Neural progenitor cell (in vitro differentiated cells): Measurements from ENCODE around the gene RASL10A. TPM values are rescaled to one million over a fixed set of nuclear protein-coding genes. Genes with fewer than 3 reads are reported as not detected.

Experiments
- DNase-seq: peaks from one replicate; pipeline ENCODE4 v3.0.0-alpha.2; 2016; ENCODE audit warnings: low spot score
- H2AFZ ChIP-seq: fragments of 200-600 bp; sonication (generic); replicated peaks from 2 replicates; pipeline ENCODE4 v1.6.1; 2016; ENCODE audit warnings: antibody characterized with exemption
- H3F3A ChIP-seq: fragments of 200-600 bp; sonication (generic); 2 replicates; pipeline ENCODE4 v1.6.1; 2016; ENCODE audit warnings: antibody characterized with exemption, low read depth
- H3K27ac ChIP-seq: fragments of 200-600 bp; sonication (generic); 2 replicates; pipeline ENCODE4 v1.5.1; 2016; ENCODE audit warnings: mild to moderate bottlenecking
- H3K27me3 ChIP-seq: fragments of 200-600 bp; sonication (generic); 2 replicates; pipeline ENCODE4 v1.6.1; 2016; ENCODE audit warnings: mild to moderate bottlenecking, moderate library complexity
- H3K36me3 ChIP-seq: fragments of 200-600 bp; sonication (generic); 2 replicates; pipeline ENCODE4 v1.5.1; 2016
- H3K4me1 ChIP-seq: fragments of 200-600 bp; sonication (generic); 2 replicates; pipeline ENCODE4 v1.6.1; 2016; ENCODE audit warnings: mixed run types
- H3K4me2 ChIP-seq: fragments of 200-600 bp; sonication (generic); 2 replicates; pipeline ENCODE4 v1.6.1; 2016
- H3K4me3 ChIP-seq: fragments of 200-600 bp; sonication (generic); 2 replicates; pipeline ENCODE4 v1.5.1; 2016
- H3K79me2 ChIP-seq: fragments of 200-600 bp; sonication (generic); 2 replicates; pipeline ENCODE4 v1.6.1; 2016; ENCODE audit warnings: low read depth
- H3K9ac ChIP-seq: fragments of 200-600 bp; sonication (generic); 2 replicates; pipeline ENCODE4 v1.6.1; 2016
- H3K9me3 ChIP-seq: fragments of 200-600 bp; sonication (generic); 2 replicates; pipeline ENCODE4 v1.5.1; 2016; ENCODE audit warnings: low read depth
- H4K20me1 ChIP-seq: fragments of 200-600 bp; sonication (generic); 2 replicates; pipeline ENCODE4 v1.6.1; 2016; ENCODE audit warnings: low read depth
- H3K27ac Mint-ChIP-seq: 3 replicates; pipeline ENCODE4 v1.8.0; 2021; ENCODE audit warnings: mixed read lengths
- H3K27me3 Mint-ChIP-seq: 2 replicates; pipeline ENCODE4 v1.8.0; 2022; ENCODE audit warnings: low read depth, mild to moderate bottlenecking, inconsistent platforms, moderate library complexity, mixed read lengths; ENCODE audit not compliant: insufficient read depth
- H3K36me3 Mint-ChIP-seq: 3 replicates; pipeline ENCODE4 v1.8.0; 2021; ENCODE audit warnings: mixed read lengths
- H3K4me1 Mint-ChIP-seq: 3 replicates; pipeline ENCODE4 v1.8.0; 2021; ENCODE audit warnings: mixed read lengths
- H3K4me3 Mint-ChIP-seq: 3 replicates; pipeline ENCODE4 v1.8.0; 2021; ENCODE audit warnings: mild to moderate bottlenecking, moderate library complexity, mixed read lengths
- H3K9me3 Mint-ChIP-seq: 3 replicates; pipeline ENCODE4 v1.8.0; 2020; ENCODE audit warnings: mixed read lengths
- EZH2 ChIP-seq: fragments of 200-600 bp; sonication (generic); IDR thresholded peaks from 2 replicates; pipeline ENCODE4 v1.6.1; 2017; ENCODE audit warnings: antibody characterized with exemption, mild to moderate bottlenecking, moderate library complexity
- EZH2phosphoT487 ChIP-seq: fragments of 200-600 bp; sonication (generic); IDR thresholded peaks from 2 replicates; pipeline ENCODE4 v1.6.1; 2017; ENCODE audit warnings: antibody characterized with exemption
- total RNA-seq: library from RNA; depleted of rRNA; stranded (reverse); fragments of >200 nt; gene quantifications from 2 replicates; pipeline ENCODE4 v1.2.3, GENCODE V29; 2015; ENCODE audit warnings: low replicate concordance
- TF ChIP-seq, protein P1 (sequence below): fragments of 200-600 bp; sonication (generic); IDR thresholded peaks from 2 replicates; pipeline ENCODE4 v1.5.1; 2017; ENCODE audit warnings: antibody characterized with exemption, mild to moderate bottlenecking

Gene RASL10A
- total RNA-seq, 1 donor from 2014 or later, result 0.26 TPM

DNA sequence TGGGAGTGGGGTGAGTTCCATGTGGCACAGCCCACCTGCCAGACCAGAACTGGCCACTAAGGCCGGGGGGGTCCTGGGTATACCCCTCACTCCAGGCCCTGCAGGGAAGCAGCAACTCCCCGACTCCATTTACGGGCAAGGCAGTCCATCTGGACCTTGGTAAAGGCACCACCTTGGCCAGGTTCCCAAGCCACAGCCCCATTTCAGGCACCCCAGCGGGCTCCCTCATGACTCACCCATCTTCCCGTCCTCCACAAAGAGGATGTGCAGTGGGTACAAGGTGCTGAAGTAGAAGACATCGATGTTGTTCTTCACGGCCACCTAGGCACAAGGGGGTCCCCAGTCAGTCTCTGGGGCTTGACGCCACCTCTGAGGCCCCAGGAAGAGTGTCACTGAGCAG is 15.7 kb upstream of the RASL10A start:
- Mint-ChIP-seq H3K4me1 (peaks cover 2% of the 10 kb centered on the region), H3K27me3 (peaks cover 2% of the 10 kb centered on the region), H3K9me3 (no peaks in the 10 kb centered on the region), H3K27ac (no peak overlapping the region), H3K4me3 (no peak overlapping the region), H3K36me3 (peaks cover 15% of the 10 kb centered on the region)
- no peaks in the 10 kb centered on the region for H3K27me3 ChIP-seq
- H4K20me1 ChIP-seq, result no peaks in the 10 kb centered on the region
- H2AFZ ChIP-seq, result no peak overlapping the region
- no peak overlapping the region for H3K4me3 ChIP-seq
- no peaks in the 10 kb centered on the region for H3K9me3 ChIP-seq
- no peak overlapping the region for H3K4me2 ChIP-seq
- H3K79me2 ChIP-seq, result no peaks in the 10 kb centered on the region
- H3K36me3 ChIP-seq, result no peaks in the 10 kb centered on the region
- DNase-seq, result no peak
- no peak overlapping the region for H3K27ac ChIP-seq
- no peak overlapping the region for H3K9ac ChIP-seq
- TF ChIP-seq EZH2 (no peak), EZH2phosphoT487 (no peak)
- TF ChIP-seq, protein P1, sequence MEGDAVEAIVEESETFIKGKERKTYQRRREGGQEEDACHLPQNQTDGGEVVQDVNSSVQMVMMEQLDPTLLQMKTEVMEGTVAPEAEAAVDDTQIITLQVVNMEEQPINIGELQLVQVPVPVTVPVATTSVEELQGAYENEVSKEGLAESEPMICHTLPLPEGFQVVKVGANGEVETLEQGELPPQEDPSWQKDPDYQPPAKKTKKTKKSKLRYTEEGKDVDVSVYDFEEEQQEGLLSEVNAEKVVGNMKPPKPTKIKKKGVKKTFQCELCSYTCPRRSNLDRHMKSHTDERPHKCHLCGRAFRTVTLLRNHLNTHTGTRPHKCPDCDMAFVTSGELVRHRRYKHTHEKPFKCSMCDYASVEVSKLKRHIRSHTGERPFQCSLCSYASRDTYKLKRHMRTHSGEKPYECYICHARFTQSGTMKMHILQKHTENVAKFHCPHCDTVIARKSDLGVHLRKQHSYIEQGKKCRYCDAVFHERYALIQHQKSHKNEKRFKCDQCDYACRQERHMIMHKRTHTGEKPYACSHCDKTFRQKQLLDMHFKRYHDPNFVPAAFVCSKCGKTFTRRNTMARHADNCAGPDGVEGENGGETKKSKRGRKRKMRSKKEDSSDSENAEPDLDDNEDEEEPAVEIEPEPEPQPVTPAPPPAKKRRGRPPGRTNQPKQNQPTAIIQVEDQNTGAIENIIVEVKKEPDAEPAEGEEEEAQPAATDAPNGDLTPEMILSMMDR, result no peak
- H3F3A ChIP-seq, result no peaks in the 10 kb centered on the region
- no peaks in the 10 kb centered on the region for H3K4me1 ChIP-seq

DNA sequence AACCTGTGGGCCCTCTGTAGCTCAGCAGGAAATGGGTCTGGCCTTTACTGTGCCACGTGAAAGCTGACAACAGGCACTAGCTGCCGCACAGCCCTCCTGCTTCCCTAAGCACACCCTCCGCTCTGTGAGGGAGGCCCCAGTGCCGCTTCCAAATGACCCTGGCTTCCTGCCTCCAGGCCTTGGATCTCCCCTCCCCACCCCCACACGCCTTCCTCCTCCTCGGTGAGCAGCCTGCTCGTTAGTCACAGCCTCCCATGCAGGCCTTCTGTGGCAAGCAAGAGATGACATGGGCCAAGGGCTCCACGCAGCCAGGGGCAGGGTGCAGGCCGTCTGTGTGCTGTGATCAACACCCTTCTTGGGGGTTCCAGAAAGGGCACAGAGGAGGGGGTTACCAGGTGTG is 15.3 kb upstream of the RASL10A start:
- Mint-ChIP-seq H3K9me3 (no peaks in the 10 kb centered on the region), H3K27me3 (no peaks in the 10 kb centered on the region), H3K4me1 (peaks cover 2% of the 10 kb centered on the region), H3K36me3 (peaks cover 14% of the 10 kb centered on the region), H3K4me3 (no peak overlapping the region), H3K27ac (no peak overlapping the region)
- H3F3A ChIP-seq, result no peaks in the 10 kb centered on the region
- H3K9me3 ChIP-seq, result no peaks in the 10 kb centered on the region
- no peak overlapping the region for H3K4me2 ChIP-seq
- H3K4me1 ChIP-seq, result no peaks in the 10 kb centered on the region
- no peaks in the 10 kb centered on the region for H4K20me1 ChIP-seq
- H3K27me3 ChIP-seq, result no peaks in the 10 kb centered on the region
- H3K36me3 ChIP-seq, result no peaks in the 10 kb centered on the region
- TF ChIP-seq EZH2 (no peak), EZH2phosphoT487 (no peak)
- TF ChIP-seq, protein P1, result no peak
- no peak for DNase-seq
- H3K9ac ChIP-seq, result no peak overlapping the region
- no peaks in the 10 kb centered on the region for H3K79me2 ChIP-seq
- H2AFZ ChIP-seq, result no peak overlapping the region
- no peak overlapping the region for H3K4me3 ChIP-seq
- H3K27ac ChIP-seq, result no peak overlapping the region

- Histone ChIP-seq H3K27me3 (no peaks in the 10 kb centered on the region), H3K36me3 (no peaks in the 10 kb centered on the region), H3K9ac (no peak overlapping the region), H2AFZ (no peak overlapping the region), H4K20me1 (no peaks in the 10 kb centered on the region), H3K79me2 (no peaks in the 10 kb centered on the region), H3K27ac (no peak overlapping the region), H3K4me1 (no peaks in the 10 kb centered on the region), H3K9me3 (no peaks in the 10 kb centered on the region), H3K4me2 (no peak overlapping the region), H3K4me3 (no peak overlapping the region), H3F3A (no peaks in the 10 kb centered on the region)
- H3K27me3 Mint-ChIP-seq, result no peaks in the 10 kb centered on the region
- TF ChIP-seq EZH2phosphoT487 (no peak), EZH2 (no peak)
- TF ChIP-seq, protein P1, result no peak
- no peak for DNase-seq
- H3K4me1 Mint-ChIP-seq, result peaks cover 2% of the 10 kb centered on the region
- no peaks in the 10 kb centered on the region for H3K9me3 Mint-ChIP-seq
- peaks cover 12% of the 10 kb centered on the region for H3K36me3 Mint-ChIP-seq
- H3K4me3 Mint-ChIP-seq, result no peak overlapping the region
- H3K27ac Mint-ChIP-seq, result no peak overlapping the region
These were observed 14.8 kb upstream of the RASL10A start for GRCh38 chr22:29330291-29330690.
